ENCODE measurements around the gene GREM2.

GRCh38 chr1:240610636-240611035 is 1.3 kb downstream of the GREM2 start:
- TF ChIP-seq CTCF (IDR thresholded peaks at IDR 0.05), result no peak
- no peak for TF ChIP-seq POLR2A (IDR thresholded peaks at IDR 0.05)

All from uterus (tissue), 2 donors.